C4-2B (cell line): ENCODE results near the gene ZBTB20.

Experiments
- H3K27ac ChIP-seq: fragments of 450-650 bp; 2 replicates; pipeline ENCODE4 v1.5.1; 2017
- ZFX ChIP-seq: fragments of 450-650 bp; IDR thresholded peaks from 2 replicates; pipeline ENCODE4 v1.6.1; 2017
- TF ChIP-seq, protein P1 (sequence below): fragments of 450-650 bp; conservative IDR thresholded peaks from 2 replicates; pipeline ENCODE4 v1.5.1; 2017; ENCODE audit warnings: mild to moderate bottlenecking

ZBTB20 gene

DNA sequence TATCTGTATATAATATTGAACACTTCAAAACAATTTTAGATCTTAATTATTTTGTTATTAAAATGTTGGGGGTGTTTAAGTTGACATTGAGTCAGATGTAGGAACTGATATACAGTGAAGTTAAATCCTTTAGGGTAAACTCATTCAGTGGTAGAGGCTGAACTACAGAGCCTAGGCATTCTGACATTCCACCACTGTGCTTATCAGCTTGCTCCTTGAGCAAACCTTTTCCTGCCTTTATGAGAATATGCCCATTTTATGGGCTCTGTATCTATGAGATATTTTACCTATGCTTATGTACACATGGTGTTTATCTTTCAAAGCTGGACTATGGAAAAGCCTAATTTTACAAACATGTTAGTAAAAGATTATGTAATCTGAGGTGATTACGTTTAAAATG is 407.5 kb downstream of the ZBTB20 start:
- no peak overlapping the region for H3K27ac ChIP-seq
- TF ChIP-seq, protein P1, sequence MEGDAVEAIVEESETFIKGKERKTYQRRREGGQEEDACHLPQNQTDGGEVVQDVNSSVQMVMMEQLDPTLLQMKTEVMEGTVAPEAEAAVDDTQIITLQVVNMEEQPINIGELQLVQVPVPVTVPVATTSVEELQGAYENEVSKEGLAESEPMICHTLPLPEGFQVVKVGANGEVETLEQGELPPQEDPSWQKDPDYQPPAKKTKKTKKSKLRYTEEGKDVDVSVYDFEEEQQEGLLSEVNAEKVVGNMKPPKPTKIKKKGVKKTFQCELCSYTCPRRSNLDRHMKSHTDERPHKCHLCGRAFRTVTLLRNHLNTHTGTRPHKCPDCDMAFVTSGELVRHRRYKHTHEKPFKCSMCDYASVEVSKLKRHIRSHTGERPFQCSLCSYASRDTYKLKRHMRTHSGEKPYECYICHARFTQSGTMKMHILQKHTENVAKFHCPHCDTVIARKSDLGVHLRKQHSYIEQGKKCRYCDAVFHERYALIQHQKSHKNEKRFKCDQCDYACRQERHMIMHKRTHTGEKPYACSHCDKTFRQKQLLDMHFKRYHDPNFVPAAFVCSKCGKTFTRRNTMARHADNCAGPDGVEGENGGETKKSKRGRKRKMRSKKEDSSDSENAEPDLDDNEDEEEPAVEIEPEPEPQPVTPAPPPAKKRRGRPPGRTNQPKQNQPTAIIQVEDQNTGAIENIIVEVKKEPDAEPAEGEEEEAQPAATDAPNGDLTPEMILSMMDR, result no peak
- no peak for TF ChIP-seq ZFX

DNA sequence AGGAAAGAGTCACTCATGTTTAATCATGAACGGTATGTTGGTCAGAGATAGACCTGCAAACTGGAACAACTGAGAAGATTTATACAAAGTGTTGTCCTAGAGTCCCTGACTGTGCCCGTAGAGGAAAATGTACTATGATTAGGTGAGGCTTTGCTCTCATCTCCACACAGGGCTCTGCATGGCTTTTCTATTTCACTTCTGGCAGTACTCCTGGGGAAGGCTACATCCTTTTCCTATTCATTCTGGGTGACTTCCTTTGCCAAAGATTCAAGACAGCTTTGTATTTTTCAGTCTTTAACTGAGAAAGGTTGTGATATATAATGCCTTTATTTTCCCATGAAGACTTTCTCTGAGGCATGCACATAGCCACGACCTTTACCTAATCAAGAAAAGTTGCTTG is 414.7 kb downstream of the ZBTB20 start:
- no peak for TF ChIP-seq ZFX
- TF ChIP-seq, protein P1, result no peak
- no peak overlapping the region for H3K27ac ChIP-seq

DNA sequence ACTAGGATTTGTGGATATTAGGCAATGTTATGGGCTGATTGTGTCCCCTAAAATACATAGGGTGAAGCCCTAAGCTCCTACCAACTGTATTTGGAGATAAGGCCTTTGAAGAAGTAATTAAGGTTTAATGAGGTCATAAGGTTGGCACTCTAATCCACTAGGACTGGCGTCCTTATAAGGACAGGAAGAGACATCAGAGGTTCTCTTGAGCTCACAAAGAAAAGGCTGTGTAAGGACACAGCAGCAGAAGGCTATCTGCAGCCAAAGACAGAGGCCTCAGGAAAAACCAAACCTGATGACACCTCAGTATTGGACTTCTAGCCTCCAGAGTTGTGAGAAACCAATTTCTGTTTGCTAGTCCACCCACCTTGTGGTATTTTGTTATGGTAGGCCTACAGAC is 416.7 kb downstream of the ZBTB20 start:
- no peak overlapping the region for H3K27ac ChIP-seq
- no peak for TF ChIP-seq ZFX
- TF ChIP-seq, protein P1, result no peak

DNA sequence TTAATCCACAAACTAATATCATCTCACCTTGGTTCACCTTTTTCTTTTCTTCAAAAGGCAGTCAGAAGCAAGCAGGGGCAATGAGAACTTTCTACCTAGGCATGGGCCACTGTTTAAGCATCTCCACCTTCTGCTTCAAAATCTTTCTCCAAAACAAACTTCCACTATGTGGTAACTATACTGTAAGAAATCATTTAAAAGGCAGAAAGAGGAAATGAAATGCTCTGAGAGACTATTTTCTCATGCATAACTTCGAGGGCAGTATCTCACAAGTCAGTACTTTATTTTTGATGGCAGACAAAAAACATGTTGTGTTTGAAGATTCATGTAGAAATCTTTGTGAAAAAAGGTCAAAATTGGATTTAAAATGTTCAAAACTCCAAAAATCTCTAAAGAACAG is 419.7 kb downstream of the ZBTB20 start:
- TF ChIP-seq, protein P1, result no peak
- no peak for TF ChIP-seq ZFX
- no peak overlapping the region for H3K27ac ChIP-seq

DNA sequence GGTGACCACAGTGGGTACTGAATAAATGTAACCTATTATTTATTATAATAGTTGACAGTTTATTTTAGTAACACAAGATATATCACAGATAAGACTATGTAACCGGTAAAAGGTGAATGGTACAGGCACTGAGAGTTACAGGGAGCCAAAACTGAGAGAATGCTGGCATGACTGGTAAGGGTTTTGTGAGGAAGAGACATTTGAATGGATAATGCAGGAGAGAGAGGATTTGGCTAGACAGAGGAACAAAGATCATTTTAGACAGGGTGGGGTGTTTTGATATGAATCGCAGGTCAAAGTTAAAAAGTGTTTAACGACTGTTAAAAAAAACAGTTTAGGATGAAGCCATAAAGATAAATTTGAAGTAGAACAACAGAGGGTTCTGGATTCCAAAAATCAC is 421.1 kb downstream of the ZBTB20 start:
- H3K27ac ChIP-seq, result no peak overlapping the region
- TF ChIP-seq ZFX, result no peak
- TF ChIP-seq, protein P1, result no peak

DNA sequence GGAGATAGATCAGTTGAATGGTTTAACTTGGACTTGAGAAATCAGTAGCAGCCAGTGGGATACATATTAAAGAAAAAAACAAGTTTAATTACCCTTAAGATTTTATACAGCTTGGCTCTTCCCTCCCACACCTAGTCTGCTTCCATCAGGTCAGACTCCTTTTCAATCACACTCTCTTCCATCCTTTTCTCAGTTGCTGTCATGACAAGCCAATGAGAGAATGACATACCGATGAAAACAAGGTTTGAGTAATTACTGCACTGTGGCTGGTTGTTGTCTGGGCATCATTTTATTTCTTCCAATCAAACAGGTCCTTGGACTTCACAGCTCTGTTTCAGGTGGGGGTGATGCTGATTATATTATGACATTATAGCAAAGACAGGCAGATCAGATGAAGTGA is 424.6 kb downstream of the ZBTB20 start:
- no peak overlapping the region for H3K27ac ChIP-seq
- TF ChIP-seq, protein P1, result no peak
- no peak for TF ChIP-seq ZFX

DNA sequence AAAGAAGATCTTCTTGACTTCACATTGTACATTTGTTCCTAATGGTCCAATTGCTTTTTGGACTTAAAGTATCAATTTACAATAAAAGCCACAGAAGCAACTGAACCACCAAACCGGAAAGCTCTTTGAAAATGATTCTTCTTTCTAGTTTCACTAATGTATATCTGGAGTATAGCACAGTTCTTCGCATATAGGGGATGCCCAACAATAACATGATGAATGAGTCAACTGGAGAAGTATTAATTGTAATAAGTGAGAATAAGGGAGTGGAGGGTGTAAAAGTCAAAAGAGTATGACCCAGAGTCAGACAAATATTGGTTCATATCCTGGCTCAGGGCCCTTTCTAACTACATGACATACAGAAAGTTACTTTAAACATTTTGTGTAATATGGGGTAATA is 425.2 kb downstream of the ZBTB20 start:
- no peak overlapping the region for H3K27ac ChIP-seq
- TF ChIP-seq, protein P1, result no peak
- TF ChIP-seq ZFX, result no peak
